Esophagus muscularis mucosa (tissue), 4 donors: Measurements from ENCODE around the gene PFDN6. TPM values are rescaled to one million over a fixed set of nuclear protein-coding genes. Genes with fewer than 3 reads are reported as not detected.

Experiments
- DNase-seq: peaks from one replicate; pipeline ENCODE4 v3.0.0-alpha.2; 2017; ENCODE audit errors: extremely low spot score
- H3K27ac ChIP-seq, 4 donors: fragments of 200-600 bp; sonication (generic); replicated peaks in 1 of 4; 1 replicate in 3 of 4; 2 replicates in 1 of 4; pipeline ENCODE4 v1.5.1; 2016 to 2019; ENCODE audit warnings: mild to moderate bottlenecking in 1 of 4
- H3K27me3 ChIP-seq, 4 donors: fragments of 200-600 bp; sonication (generic); one replicate each; pipeline versions ENCODE4 v1.5.1 to v1.6.0; 2016 to 2019
- H3K36me3 ChIP-seq, 4 donors: fragments of 200-600 bp; sonication (generic); one replicate each; pipeline ENCODE4 v1.5.1; 2016 to 2019
- H3K4me1 ChIP-seq, 4 donors: fragments of 200-600 bp; sonication (generic); one replicate each; pipeline ENCODE4 v1.5.1; 2016 to 2019
- H3K4me3 ChIP-seq, 4 donors: fragments of 200-600 bp; sonication (generic); 1 replicate in 2 of 4; 2 replicates in 2 of 4; pipeline ENCODE4 v1.5.1; 2016 to 2019; ENCODE audit warnings: mild to moderate bottlenecking in 4 of 4, moderate library complexity in 1 of 4
- H3K9me3 ChIP-seq, 4 donors: fragments of 200-600 bp; sonication (generic); 1 replicate in 3 of 4; 2 replicates in 1 of 4; pipeline ENCODE4 v1.5.1; 2016 to 2019
- CTCF ChIP-seq, 3 experiments: fragments of 200-600 bp in 2 of 3; fragments of 450-650 bp in 1 of 3; sonication (generic) in 2 of 3; IDR thresholded peaks; one replicate each; pipeline ENCODE4 v1.5.1; 2017 to 2019; ENCODE audit warnings: antibody characterized with exemption in 3 of 3, mild to moderate bottlenecking in 2 of 3, moderate library complexity in 1 of 3
- EP300 ChIP-seq: sonication (generic); formaldehyde crosslinking; IDR thresholded peaks from one replicate; pipeline ENCODE4 v1.6.1; 2017; ENCODE audit warnings: antibody characterized with exemption
- POLR2A ChIP-seq: fragments of 450-650 bp; IDR thresholded peaks from one replicate; pipeline ENCODE4 v1.6.1; 2017; ENCODE audit warnings: antibody characterized with exemption, moderate library complexity, mild to moderate bottlenecking, low read depth
- POLR2AphosphoS5 ChIP-seq, 2 donors: sonication (generic); formaldehyde crosslinking; IDR thresholded peaks; one replicate each; pipeline ENCODE4 v1.6.1; 2017; ENCODE audit warnings: antibody characterized with exemption in 2 of 2
- WGBS: methylation state at CpG from one replicate; pipeline ENCODE4 v1.1.5; 2018; 5-methylcytosine and 5-hydroxymethylcytosine counted together
- intact Hi-C: fragments of 100-400 bp; cut with DNase I; formaldehyde crosslinking; loops from one replicate; pipeline ENCODE4 v1.15.1; 2023
- total RNA-seq, 4 donors: library from RNA; depleted of rRNA; stranded (reverse); fragments of >200 nt; gene quantifications; one replicate each; pipeline versions ENCODE4 v1.1.0 to v1.2.1, GENCODE V29; 2016

PFDN6 gene
- total RNA-seq, 4 donors from 2014 or later: 29.1 to 54.2 (median 43.7) TPM

- peaks cover 0 to 10% (median 0%) of the 10 kb centered on the region in 4 donors for H3K27me3 ChIP-seq
- 0% methylated on average over 1 of the region's 18 CpGs for WGBS
- no peak for DNase-seq
Observed at GRCh38 chr6:33248643-33248931, 40.8 kb upstream of the PFDN6 start.

GRCh38 chr6:33248932-33249731 lies 40.3 kb upstream of the PFDN6 start:
- intact Hi-C loops: loop anchor here (1.0 to 5.0 kb wide), 4 partner anchors 57 to 232 kb away; partner anchors contain the start of gene COL11A2
- TF ChIP-seq EP300 (no peak), POLR2A (peak; percentile 31), POLR2AphosphoS5 (IDR thresholded peaks at IDR 0.05) (peak; percentile 89 to 96), CTCF (IDR thresholded peaks at IDR 0.05) (peak in 1 of 3 experiments; percentile 39)
- Histone ChIP-seq H3K27me3 (peaks cover 0 to 10% (median 0%) of the 10 kb centered on the region in 4 donors), H3K36me3 (peaks cover 0 to 20% (median 15%) of the 10 kb centered on the region in 4 donors), H3K27ac (peak overlapping the region; percentile 92 to 98 (median 94)), H3K4me1 (peaks cover 24 to 36% (median 31%) of the 10 kb centered on the region in 4 donors), H3K4me3 (peak overlapping the region; percentile 58 to 66 (median 62)), H3K9me3 (no peaks in the 10 kb centered on the region)
- DNase-seq: peak; percentile 100
- WGBS: 0% methylated on average over 14 of the region's 58 CpGs

More at GRCh38 chr6:33248643-33248931, 40.8 kb upstream of the PFDN6 start:
- intact Hi-C loops: loop anchor here (5.0 kb wide), 3 partner anchors 56 to 231 kb away; partner anchors contain the start of gene COL11A2
- peaks cover 0 to 18% (median 14%) of the 10 kb centered on the region in 4 donors for H3K36me3 ChIP-seq
- peaks cover 24 to 36% (median 31%) of the 10 kb centered on the region in 4 donors for H3K4me1 ChIP-seq
- no peaks in the 10 kb centered on the region for H3K9me3 ChIP-seq
- H3K27ac ChIP-seq: peak overlapping the region; percentile 92 to 98 (median 94)
- TF ChIP-seq EP300: no peak
- TF ChIP-seq POLR2AphosphoS5 (IDR thresholded peaks at IDR 0.05): peak in 1 of 2 donors; percentile 0
- peak in 1 of 3 experiments; percentile 1 for TF ChIP-seq CTCF (IDR thresholded peaks at IDR 0.05)
- TF ChIP-seq POLR2A: no peak
- peak overlapping the region; percentile 58 to 66 (median 62) for H3K4me3 ChIP-seq

GRCh38 chr6:33249732-33250630 lies 39.4 kb upstream of the PFDN6 start:
- Histone ChIP-seq H3K4me3 (peak overlapping the region; percentile 58 to 66 (median 62)), H3K9me3 (no peaks in the 10 kb centered on the region), H3K36me3 (peaks cover 0 to 22% (median 18%) of the 10 kb centered on the region in 4 donors), H3K27me3 (peaks cover 0 to 8% (median 0%) of the 10 kb centered on the region in 4 donors), H3K4me1 (peaks cover 24 to 36% (median 31%) of the 10 kb centered on the region in 4 donors), H3K27ac (peak overlapping the region; percentile 92 to 98 (median 94))
- no peak for DNase-seq
- no peak for TF ChIP-seq POLR2AphosphoS5 (IDR thresholded peaks at IDR 0.05)
- 14% methylated on average over 4 of the region's 15 CpGs for WGBS
- intact Hi-C loops: loop anchor here (1.0 to 5.0 kb wide), 4 partner anchors 58 to 233 kb away; partner anchors contain the start of gene COL11A2

- Histone ChIP-seq H3K27ac (peak overlapping the region in 2 of 4 donors; percentile 95 to 98), H3K36me3 (peaks cover 0 to 25% (median 19%) of the 10 kb centered on the region in 4 donors), H3K27me3 (peaks cover 0 to 1% (median 0%) of the 10 kb centered on the region in 4 donors), H3K4me1 (peaks cover 24 to 36% (median 31%) of the 10 kb centered on the region in 4 donors), H3K9me3 (no peaks in the 10 kb centered on the region), H3K4me3 (no peak overlapping the region)
- no peak for DNase-seq
- intact Hi-C loops: no loop called here
- TF ChIP-seq EP300 (no peak), CTCF (IDR thresholded peaks at IDR 0.05) (no peak), POLR2A (no peak), POLR2AphosphoS5 (IDR thresholded peaks at IDR 0.05) (no peak)
- WGBS: 94% methylated on average over 13 of the region's 13 CpGs
Observed at GRCh38 chr6:33250731-33251130, 38.7 kb upstream of the PFDN6 start.
